Endothelial cell of umbilical vein (primary cell): ENCODE measurements around the gene ZNF182.

Experiments used
- JUN ChIP-seq: IDR thresholded peaks from 2 replicates; pipeline ENCODE4 v1.6.1; 2011; ENCODE audit warnings: borderline replicate concordance, low read depth; ENCODE audit not compliant: insufficient read length, insufficient read depth
- MYC ChIP-seq: IDR thresholded peaks from one replicate; pipeline ENCODE4 v1.6.1; 2011; ENCODE audit warnings: mild to moderate bottlenecking, low read depth, low read length
- POLR2A ChIP-seq: IDR thresholded peaks from 2 replicates; pipeline ENCODE4 v1.6.1; 2012; ENCODE audit warnings: low read depth, mild to moderate bottlenecking, control low read depth, low read length
- POLR2AphosphoS5 ChIP-seq: IDR thresholded peaks from 2 replicates; pipeline ENCODE4 v1.6.1; 2012; ENCODE audit warnings: low read depth, mild to moderate bottlenecking, control low read depth, low read length, moderate library complexity; ENCODE audit not compliant: insufficient read depth
- TF ChIP-seq, protein P1 (sequence below), 2 donors: IDR thresholded peaks; 1 replicate in 1 of 2; 2 replicates in 1 of 2; pipeline ENCODE4 v1.5.1; 2011; ENCODE audit warnings: low read length in 2 of 2, mild to moderate bottlenecking in 2 of 2, moderate library complexity in 2 of 2, control low read depth in 1 of 2, inconsistent platforms in 1 of 2, low read depth in 1 of 2; ENCODE audit not compliant: insufficient read depth in 1 of 2; ENCODE audit errors: extremely low read depth in 1 of 2

DNA sequence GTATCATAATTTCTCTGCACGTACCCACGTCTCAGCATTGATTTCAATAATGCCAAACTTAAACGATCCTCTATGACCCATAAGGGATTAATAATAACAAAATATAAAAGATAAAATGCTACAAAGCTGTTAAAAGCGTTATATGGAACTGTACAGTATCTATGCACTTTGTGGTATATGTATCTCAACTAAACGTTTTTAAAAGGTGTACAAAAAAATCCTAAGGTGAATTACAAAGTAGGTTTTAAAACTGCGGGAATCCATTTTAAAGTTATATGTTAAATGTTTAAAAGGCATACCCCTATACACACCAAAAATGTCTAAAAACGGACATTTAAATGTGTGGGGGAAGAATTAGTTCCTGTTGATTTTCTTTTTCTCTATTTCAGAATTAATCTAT, 860 bp downstream of the ZNF182 start:
- TF ChIP-seq POLR2A (no peak), MYC (no peak), POLR2AphosphoS5 (no peak), JUN (no peak)
- TF ChIP-seq, protein P1, sequence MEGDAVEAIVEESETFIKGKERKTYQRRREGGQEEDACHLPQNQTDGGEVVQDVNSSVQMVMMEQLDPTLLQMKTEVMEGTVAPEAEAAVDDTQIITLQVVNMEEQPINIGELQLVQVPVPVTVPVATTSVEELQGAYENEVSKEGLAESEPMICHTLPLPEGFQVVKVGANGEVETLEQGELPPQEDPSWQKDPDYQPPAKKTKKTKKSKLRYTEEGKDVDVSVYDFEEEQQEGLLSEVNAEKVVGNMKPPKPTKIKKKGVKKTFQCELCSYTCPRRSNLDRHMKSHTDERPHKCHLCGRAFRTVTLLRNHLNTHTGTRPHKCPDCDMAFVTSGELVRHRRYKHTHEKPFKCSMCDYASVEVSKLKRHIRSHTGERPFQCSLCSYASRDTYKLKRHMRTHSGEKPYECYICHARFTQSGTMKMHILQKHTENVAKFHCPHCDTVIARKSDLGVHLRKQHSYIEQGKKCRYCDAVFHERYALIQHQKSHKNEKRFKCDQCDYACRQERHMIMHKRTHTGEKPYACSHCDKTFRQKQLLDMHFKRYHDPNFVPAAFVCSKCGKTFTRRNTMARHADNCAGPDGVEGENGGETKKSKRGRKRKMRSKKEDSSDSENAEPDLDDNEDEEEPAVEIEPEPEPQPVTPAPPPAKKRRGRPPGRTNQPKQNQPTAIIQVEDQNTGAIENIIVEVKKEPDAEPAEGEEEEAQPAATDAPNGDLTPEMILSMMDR (IDR thresholded peaks at IDR 0.05; ENCODE audit: extremely low read depth in 1 of 2, insufficient read depth in 1 of 2, low read depth in 1 of 2, low read length in 2 of 2), result no peak
